T47D (cell line): ENCODE results near the gene ACACB.
A peak's percentile ranks its signal among the peaks of the same experiment; 100 is the strongest.

Experiments
- DNase-seq, 2 experiments: peaks; one replicate each; pipeline versions ENCODE4 v3.0.0 to v3.0.0-alpha.2; 2011 to 2012; ENCODE audit warnings: low read depth in 1 of 2, low spot score in 1 of 2
- JUND ChIP-seq: IDR thresholded peaks from 2 replicates; pipeline ENCODE4 v1.6.1; 2012; ENCODE audit warnings: low read depth
- in situ Hi-C: cut with HindIII; loops from 2 replicates; pipeline ENCODE4 v1.10.0; 2016; ENCODE audit warnings: low sequenced_read_pairs, low pct_unique_long_range_greater_than_20kb

ACACB gene

GRCh38 chr12:109097435-109098182 lies 18.8 kb upstream of the ACACB start, which contains the start of gene UNG:
Gene UNG, plus strand, starts transcription at chr12:109097597. Its CDS starts 83 bp downstream, at chr12:109097680.
- peak; percentile 99 for DNase-seq
- no peak for TF ChIP-seq JUND
- in situ Hi-C loops = no loop called here

- in situ Hi-C loops = no loop called here
- peak; percentile 22 to 72 for DNase-seq
- no peak for TF ChIP-seq JUND
Observed at GRCh38 chr12:109098183-109098604, 18.2 kb upstream of the ACACB start.

GRCh38 chr12:109098651-109099050 lies 17.7 kb upstream of the ACACB start:
- in situ Hi-C loops = no loop called here

DNA sequence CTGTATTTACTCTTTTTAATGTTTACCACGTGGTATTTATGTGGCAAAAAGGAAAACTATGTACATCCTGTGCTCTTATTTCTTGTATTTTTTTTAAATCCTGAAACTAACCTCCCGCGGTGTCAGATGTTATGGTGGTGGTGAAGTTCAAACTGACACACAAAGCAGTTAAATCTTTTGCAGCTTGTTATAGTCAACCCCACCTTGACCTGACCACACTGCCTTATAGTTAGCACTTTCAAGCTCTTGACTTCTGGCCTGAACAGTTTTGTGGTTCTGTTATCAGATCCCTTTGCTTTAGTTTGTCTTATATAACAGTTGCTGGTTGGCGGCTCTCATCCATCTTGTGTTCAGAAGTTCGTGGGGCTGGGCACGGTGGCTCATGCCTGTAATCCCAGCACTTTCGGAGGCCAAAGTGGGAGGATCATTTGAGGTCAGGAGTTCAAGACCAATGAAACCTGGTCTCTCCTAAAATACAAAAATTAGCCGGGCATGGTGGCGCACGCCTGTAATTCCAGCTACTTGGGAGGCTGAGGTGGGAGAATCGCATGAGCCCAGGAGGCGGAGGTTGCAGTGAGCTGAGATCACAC lies 16.9 kb upstream of the ACACB start:
- TF ChIP-seq JUND = no peak
- in situ Hi-C loops = no loop called here
- no peak for DNase-seq

More at GRCh38 chr12:109098651-109099050, 17.7 kb upstream of the ACACB start:
- DNase-seq = no peak
- no peak for TF ChIP-seq JUND

DNA sequence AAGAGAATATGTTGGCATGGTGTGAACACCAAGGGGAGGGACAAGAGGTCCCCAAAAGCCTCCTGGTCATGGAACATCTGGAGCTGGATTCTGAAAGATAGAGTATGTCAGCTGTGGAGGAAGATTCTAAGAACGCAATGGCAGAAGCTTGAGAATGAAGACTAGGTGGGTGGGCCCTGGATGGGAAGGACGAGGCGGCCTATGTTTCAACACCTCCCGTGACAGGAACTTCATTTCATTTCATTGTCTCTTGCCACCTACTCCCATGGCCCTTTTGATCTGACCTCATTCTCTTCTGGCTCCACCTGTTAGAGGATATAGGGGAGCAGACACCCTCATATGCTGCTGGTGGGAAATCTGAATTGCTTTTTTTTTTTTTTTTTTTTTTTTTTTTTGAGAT lies 15.6 kb upstream of the ACACB start:
- TF ChIP-seq JUND = no peak
- no peak for DNase-seq
- in situ Hi-C loops = no loop called here

GRCh38 chr12:109102491-109102890 lies 13.9 kb upstream of the ACACB start:
- in situ Hi-C loops = no loop called here
- no peak for TF ChIP-seq JUND
- DNase-seq = no peak

DNA sequence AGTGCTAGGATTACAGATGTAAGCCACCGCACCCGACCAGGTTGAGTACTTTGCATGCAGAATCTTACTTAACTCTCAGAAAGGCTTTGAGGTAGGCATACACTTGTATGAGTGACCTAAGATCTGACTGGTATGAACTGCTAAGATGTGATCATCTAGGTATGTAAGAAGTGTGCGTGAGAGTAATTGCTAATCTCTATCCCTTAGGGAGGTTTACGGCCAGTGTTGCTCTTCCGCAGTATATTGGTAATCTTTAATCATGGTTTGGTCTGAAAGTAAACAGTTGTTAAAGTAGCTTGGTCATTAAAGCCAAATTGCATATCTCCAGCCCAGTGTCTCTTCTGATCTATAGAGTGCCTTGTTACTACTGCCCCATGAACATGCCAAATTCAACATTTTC lies 11.2 kb upstream of the ACACB start:
- in situ Hi-C loops = no loop called here
- DNase-seq = no peak
- no peak for TF ChIP-seq JUND

- no peak for TF ChIP-seq JUND
- no peak for DNase-seq
- in situ Hi-C loops = no loop called here
Observed at GRCh38 chr12:109109746-109110350, 6.5 kb upstream of the ACACB start.

DNA sequence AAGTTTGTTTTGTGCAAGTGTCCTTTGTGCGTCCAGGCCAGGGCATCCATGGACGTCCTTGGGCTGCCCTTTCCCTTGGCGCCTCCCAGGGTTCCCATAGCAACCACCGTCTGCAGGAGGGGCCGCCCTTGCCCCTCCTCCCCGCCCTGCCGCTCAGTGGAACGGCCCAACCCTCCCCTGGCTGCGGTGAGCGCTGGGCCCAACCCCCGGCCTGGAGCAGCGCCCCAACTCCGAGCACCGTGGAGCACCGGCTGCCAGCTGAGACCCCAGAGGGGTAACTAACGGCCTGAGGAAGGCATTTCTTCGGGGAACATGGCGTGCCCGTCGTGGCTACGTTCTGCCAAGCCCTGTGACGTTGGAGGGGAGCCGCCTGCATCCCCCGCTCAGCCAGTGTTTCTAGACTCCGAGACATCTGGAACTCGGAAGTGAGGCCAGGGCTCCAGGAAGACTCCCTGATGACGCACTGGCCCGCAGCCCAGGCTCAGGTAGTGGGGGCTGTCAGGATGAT lies 5.3 kb upstream of the ACACB start:
- TF ChIP-seq JUND = no peak
- in situ Hi-C loops = no loop called here
- DNase-seq = no peak

DNA sequence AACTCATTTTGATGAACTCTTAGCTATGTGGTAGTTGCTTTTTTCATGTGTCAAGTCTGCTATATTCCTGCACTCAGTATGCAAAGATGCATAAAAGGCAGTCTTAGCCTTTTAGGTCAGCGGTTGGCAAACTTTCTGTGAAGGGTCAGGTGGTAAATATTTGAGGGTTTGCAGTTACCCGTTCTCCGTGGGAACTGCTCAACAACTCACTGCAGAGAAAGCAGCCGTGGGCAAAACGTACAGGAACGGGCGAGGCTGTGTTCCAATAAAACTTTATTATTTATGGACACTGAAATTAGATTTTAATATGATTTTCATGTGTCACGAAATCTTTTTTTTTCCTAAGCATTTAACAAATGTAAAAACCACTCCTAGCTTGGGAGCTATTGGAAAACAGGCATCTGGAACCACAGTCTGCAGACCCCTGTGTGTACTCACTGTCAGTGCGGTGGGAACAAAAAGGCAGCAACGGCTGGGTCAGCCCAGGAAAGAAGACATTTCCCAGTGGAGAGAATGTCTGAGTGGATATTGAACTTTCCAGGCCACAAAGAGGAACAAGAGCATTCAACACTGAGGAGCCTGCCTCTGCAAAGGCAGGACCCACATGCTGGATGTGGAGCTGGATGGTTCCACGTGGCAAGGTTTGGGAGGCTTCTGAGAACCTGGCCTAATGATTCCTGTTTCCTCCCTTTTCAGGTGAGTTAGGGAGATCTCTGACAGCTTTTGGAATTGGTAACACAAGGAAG lies 3.5 kb upstream of the ACACB start:
- TF ChIP-seq JUND = no peak
- in situ Hi-C loops = no loop called here
- DNase-seq = no peak

DNA sequence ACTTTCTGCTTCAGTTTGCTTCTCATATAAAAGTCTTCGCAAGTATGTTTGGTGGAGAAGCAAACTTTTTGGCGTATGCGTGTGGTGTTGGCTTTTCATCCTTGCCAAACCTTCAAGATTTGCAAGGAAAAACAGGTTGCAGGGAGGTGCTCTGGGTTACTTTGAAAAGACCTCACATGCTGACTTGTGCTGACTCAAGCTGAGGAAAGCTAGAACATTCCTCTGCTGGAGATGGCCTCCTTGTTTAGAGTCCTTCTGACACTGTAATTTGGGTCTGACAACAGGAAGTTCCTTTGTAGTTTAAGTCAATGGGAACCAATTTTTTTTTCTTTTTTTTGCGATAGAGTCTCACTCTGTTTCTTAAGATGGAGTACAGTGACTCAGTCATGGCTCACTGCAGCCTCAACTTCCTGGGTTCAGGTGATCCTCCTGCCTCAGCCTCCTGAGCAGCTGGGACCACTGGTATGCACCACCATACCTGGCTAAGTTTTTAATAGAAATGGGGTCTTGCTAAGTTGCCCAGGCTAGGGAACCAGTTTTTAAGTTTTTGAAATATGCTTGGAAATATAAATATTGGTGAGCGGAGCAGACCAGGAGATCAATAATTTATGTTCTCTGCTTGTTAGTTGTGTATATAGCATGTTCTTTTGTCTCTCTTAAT lies 2.6 kb upstream of the ACACB start:
- in situ Hi-C loops = no loop called here
- DNase-seq = no peak
- no peak for TF ChIP-seq JUND

- in situ Hi-C loops = no loop called here
- DNase-seq = no peak
- no peak for TF ChIP-seq JUND
Observed at GRCh38 chr12:109114644-109115043, 1.7 kb upstream of the ACACB start.

- no peak for DNase-seq
- in situ Hi-C loops = no loop called here
- no peak for TF ChIP-seq JUND
Observed at GRCh38 chr12:109115404-109115757, 1.0 kb upstream of the ACACB start.
